Lung (tissue), 12 donors: ENCODE results near the gene TCL1B. TPM values are rescaled to one million over a fixed set of nuclear protein-coding genes. Genes with fewer than 3 reads are reported as not detected.

Source experiments
- ATAC-seq: fragments of 200-7000 bp; cut with Tn5 transposase; one replicate; pipeline ENCODE4 v1.9.1; 2020; ENCODE audit warnings: moderate number of reproducible peaks; ENCODE audit not compliant: insufficient read depth, low FRiP score
- DNase-seq, 3 donors: peaks; one replicate each; pipeline ENCODE4 v3.0.0-alpha.2; 2013 to 2017
- H3K27ac ChIP-seq, 2 donors: one replicate each; pipeline ENCODE4 v1.5.1; 2013; ENCODE audit warnings: mild to moderate bottlenecking in 2 of 2, moderate library complexity in 2 of 2, control low read depth in 1 of 2, inconsistent platforms in 1 of 2, low read depth in 1 of 2, low read length in 1 of 2
- H3K27me3 ChIP-seq, 3 donors: one replicate each; pipeline ENCODE4 v1.5.1; 2013; ENCODE audit warnings: low read length in 2 of 3; ENCODE audit not compliant: control insufficient read depth in 3 of 3, insufficient read depth in 3 of 3
- H3K36me3 ChIP-seq, 4 donors: one replicate each; pipeline ENCODE4 v1.5.1; 2013; ENCODE audit warnings: low read length in 4 of 4, mild to moderate bottlenecking in 1 of 4, moderate library complexity in 1 of 4; ENCODE audit not compliant: control insufficient read depth in 4 of 4, insufficient read depth in 4 of 4
- H3K4me1 ChIP-seq, 5 donors: one replicate each; pipeline ENCODE4 v1.5.1; 2013; ENCODE audit warnings: low read length in 5 of 5, mild to moderate bottlenecking in 2 of 5, moderate library complexity in 1 of 5; ENCODE audit not compliant: control insufficient read depth in 5 of 5, insufficient read depth in 5 of 5
- H3K4me3 ChIP-seq: one replicate; pipeline ENCODE4 v1.5.1; 2013; ENCODE audit warnings: mild to moderate bottlenecking, control low read depth, moderate library complexity
- H3K9ac ChIP-seq, 2 donors: one replicate each; pipeline ENCODE4 v1.5.1; 2013; ENCODE audit warnings: low read length in 2 of 2, control low read depth in 1 of 2; ENCODE audit not compliant: insufficient read depth in 1 of 2
- H3K9me3 ChIP-seq, 4 donors: one replicate each; pipeline ENCODE4 v1.5.1; 2013; ENCODE audit warnings: low read length in 3 of 4, mild to moderate bottlenecking in 1 of 4, moderate library complexity in 1 of 4; ENCODE audit not compliant: control insufficient read depth in 4 of 4, insufficient read depth in 3 of 4
- WGBS, 2 donors: extraction: QIAGEN DNeasy Blood & Tissue Kit; methylation state at CpG; one replicate each; pipeline ENCODE4 v1.1.7; 2013; 5-methylcytosine and 5-hydroxymethylcytosine counted together
- polyA plus RNA-seq, 2 donors: library from polyadenylated mRNA; stranded (reverse); fragments of 200-250 nt; gene quantifications; one replicate each; pipeline ENCODE4 v1.2.1, GENCODE V29; 2013
- total RNA-seq, 2 donors: library from RNA; depleted of rRNA in 1 of 2; stranded (reverse); fragments of >200 nt in 1 of 2; gene quantifications; one replicate each; pipeline ENCODE4 v1.2.1, GENCODE V29; 2014 to 2021
- TF ChIP-seq, protein P1 (sequence below): IDR thresholded peaks from 2 replicates; pipeline ENCODE4 v1.5.1; 2012; ENCODE audit warnings: mild to moderate bottlenecking; ENCODE audit errors: control extremely low read depth, extremely low read depth
- donor health status: control.
- donor health status: control.
- donor health status: Bipolar disorder and iron deficiency.
- donor health status: healthy.
- donor health status: DM: yes; HTN: yes; CAD: no.

The TCL1B gene
- total and polyA plus RNA-seq, 4 donors: 0.03 to 0.28 TPM; not detected in 2

DNA sequence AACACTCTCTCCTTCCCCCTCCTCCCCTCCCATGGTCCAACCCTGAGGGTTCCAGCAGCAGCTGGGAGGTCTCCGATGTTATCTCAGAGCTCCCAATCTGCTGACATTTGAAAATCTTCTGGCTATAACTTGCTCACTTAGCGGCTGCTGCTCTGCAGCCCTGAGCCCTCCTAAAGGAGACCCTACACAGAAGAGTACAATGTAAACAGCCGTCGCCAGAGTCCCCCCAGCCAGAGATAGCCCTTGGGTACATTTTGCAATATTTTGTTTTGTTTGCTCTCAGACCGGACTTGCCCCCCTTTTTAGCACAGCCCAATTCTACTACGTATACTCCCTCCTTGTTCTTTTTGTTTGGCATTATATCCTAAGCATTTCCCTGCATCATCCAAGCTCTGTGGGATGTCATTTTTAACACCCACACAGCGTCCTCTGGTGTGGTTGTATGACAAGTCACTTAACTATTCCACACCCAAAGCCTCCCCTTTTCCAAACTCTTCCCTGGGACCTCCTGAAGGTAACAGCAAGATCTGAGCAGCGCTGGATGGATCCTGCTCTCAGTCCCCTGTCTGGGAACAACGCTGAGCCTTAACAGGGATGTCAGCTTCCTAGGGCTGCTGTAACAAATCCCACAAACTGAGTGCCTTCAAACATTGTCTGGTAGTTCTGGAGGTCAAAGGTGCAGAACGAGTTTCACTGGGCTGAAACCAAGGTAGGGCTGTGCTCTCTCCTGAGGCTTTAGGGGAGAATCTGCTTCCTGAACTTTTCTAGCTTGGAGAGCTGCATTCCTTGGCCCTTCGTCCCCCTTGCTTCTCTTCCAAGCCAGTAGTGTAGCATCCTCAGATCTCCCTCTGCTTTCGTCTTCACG is 25.3 kb upstream of the TCL1B start:
- WGBS, 2 donors: 44 to 61% methylated on average over 13 of the region's 13 CpGs
- peak; percentile 29 to 65 (median 57) for DNase-seq

DNA sequence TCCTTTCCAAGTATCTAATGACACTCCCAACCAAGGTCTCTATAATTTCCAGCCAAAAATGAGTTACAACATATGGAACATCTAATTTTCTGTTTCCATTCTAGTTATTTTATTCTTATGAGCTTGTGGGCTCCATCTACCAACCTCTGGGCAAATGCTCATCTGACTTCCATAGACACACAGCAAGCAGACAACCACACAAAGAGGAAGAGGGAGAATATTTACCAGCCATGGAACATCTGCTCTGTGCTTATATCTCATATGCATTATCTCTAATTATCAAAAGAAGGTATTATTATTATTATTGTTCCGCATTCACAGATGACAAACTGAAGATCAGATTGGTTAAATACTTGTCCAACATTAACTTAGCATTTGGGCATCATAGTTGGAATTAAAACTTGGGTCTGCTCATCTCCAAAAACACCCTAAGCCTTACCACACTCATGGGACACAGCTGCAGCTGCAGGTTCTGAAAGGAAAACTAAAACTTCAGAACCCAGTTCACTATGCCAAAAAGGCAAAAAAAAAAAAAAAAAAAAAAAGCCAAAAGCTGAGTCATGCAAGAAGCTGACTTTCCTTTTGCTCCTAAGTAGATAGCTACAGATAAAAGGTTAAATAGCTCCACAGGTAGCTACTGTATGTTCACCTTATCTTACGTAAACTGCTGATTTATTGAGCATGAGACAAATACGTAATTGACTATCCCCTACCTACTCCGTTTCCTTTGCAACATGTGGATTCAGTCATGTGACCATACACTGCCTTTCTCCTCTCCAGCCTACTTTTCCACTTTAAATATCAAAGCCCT is 23.6 kb upstream of the TCL1B start:
- peaks cover 0 to 14% (median 0%) of the 10 kb centered on the region in 5 donors for H3K4me1 ChIP-seq
- H3K4me3 ChIP-seq: no peak overlapping the region
- no peaks in the 10 kb centered on the region for H3K9me3 ChIP-seq
- no peaks in the 10 kb centered on the region for H3K36me3 ChIP-seq
- TF ChIP-seq, protein P1, sequence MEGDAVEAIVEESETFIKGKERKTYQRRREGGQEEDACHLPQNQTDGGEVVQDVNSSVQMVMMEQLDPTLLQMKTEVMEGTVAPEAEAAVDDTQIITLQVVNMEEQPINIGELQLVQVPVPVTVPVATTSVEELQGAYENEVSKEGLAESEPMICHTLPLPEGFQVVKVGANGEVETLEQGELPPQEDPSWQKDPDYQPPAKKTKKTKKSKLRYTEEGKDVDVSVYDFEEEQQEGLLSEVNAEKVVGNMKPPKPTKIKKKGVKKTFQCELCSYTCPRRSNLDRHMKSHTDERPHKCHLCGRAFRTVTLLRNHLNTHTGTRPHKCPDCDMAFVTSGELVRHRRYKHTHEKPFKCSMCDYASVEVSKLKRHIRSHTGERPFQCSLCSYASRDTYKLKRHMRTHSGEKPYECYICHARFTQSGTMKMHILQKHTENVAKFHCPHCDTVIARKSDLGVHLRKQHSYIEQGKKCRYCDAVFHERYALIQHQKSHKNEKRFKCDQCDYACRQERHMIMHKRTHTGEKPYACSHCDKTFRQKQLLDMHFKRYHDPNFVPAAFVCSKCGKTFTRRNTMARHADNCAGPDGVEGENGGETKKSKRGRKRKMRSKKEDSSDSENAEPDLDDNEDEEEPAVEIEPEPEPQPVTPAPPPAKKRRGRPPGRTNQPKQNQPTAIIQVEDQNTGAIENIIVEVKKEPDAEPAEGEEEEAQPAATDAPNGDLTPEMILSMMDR: no peak
- no peak overlapping the region for H3K9ac ChIP-seq
- DNase-seq (peak in 1 of 3 donors; percentile 10), ATAC-seq (no peak)
- H3K27ac ChIP-seq: no peak overlapping the region
- no peaks in the 10 kb centered on the region for H3K27me3 ChIP-seq
- WGBS, 2 donors: 53 to 59% methylated on average over 4 of the region's 4 CpGs

More for the DNA sequence above, 25.3 kb upstream of the TCL1B start:
- H3K4me3 ChIP-seq: no peak overlapping the region
- TF ChIP-seq, protein P1: no peak
- no peaks in the 10 kb centered on the region for H3K36me3 ChIP-seq
- H3K9me3 ChIP-seq: no peaks in the 10 kb centered on the region
- H3K4me1 ChIP-seq: peaks cover 0 to 14% (median 0%) of the 10 kb centered on the region in 5 donors
- H3K27me3 ChIP-seq: no peaks in the 10 kb centered on the region
- H3K27ac ChIP-seq: no peak overlapping the region
- no peak overlapping the region for H3K9ac ChIP-seq
- no peak for ATAC-seq

DNA sequence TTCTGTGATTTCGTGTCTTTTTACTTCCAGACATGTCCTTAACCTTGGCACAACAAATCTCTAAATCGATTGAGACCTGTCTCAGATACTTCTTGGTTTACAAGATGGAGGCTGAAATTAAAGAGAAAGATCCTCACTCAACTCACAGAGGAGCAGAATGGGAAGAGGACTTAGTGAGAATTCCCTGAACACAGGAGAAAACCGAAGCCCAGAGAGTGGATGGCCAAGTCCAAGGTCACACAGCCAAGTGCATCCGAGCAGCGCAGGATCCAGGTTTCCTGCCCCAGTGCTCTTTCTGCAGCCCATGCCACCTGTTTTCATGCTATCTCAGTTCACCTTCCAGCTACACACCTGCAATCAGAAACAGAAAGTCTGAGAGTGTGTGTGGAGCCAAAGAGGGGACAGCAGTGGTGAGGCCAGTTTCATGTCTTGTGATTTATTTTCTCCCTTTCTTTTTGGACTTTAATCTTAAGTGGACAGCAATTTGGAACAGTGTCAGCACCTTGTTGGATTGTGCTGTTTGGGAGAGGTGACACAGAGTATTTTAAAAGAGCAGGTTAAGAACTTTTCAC is 22.9 kb upstream of the TCL1B start:
- no peaks in the 10 kb centered on the region for H3K9me3 ChIP-seq
- no peaks in the 10 kb centered on the region for H3K36me3 ChIP-seq
- 73 to 85% methylated on average over 5 of the region's 5 CpGs for WGBS, 2 donors
- no peak overlapping the region for H3K9ac ChIP-seq
- no peak for DNase-seq
- no peak overlapping the region for H3K27ac ChIP-seq
- H3K4me3 ChIP-seq: no peak overlapping the region
- H3K4me1 ChIP-seq: peaks cover 0 to 14% (median 0%) of the 10 kb centered on the region in 5 donors
- TF ChIP-seq, protein P1: no peak
- no peaks in the 10 kb centered on the region for H3K27me3 ChIP-seq
- ATAC-seq: no peak
